H54 (cell line): ENCODE results near the gene MFSD8.
A peak's percentile ranks its signal among the peaks of the same experiment; 100 is the strongest.

ENCODE experiments used
- DNase-seq: peaks from one replicate; pipeline ENCODE4 v3.0.0; 2011; ENCODE audit warnings: low spot score, mixed read lengths; ENCODE audit not compliant: insufficient read length
- FAIRE-seq: peaks from 3 replicates; lab custom pipeline; 2011; peaks lifted over from hg19 to GRCh38; lab: Jason Lieb, UNC
- POLR2A ChIP-seq: IDR thresholded peaks from 2 replicates; pipeline ENCODE4 v1.6.1; 2011; ENCODE audit warnings: low read depth, mild to moderate bottlenecking, low read length

Gene MFSD8

DNA sequence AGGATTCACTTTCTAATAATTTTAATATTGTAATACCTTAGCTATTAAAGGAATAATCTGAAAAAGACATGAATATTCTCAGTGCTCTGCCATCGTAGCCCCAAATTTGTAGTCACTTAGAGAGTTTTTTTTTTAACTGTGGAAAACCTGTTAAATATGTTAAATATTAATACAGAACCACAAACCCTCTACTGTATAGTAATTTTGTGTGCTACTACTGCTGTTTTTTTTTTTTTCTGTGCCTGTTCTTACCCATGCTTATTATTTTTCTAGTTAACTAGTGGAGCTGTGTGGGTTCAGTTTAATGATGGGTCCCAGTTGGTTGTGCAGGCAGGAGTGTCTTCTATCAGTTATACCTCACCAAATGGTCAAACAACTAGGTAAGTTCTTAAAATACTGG lies 68.4 kb downstream of the MFSD8 start:
- DNase-seq (no peak), FAIRE-seq (no peak)
- TF ChIP-seq POLR2A: no peak

DNA sequence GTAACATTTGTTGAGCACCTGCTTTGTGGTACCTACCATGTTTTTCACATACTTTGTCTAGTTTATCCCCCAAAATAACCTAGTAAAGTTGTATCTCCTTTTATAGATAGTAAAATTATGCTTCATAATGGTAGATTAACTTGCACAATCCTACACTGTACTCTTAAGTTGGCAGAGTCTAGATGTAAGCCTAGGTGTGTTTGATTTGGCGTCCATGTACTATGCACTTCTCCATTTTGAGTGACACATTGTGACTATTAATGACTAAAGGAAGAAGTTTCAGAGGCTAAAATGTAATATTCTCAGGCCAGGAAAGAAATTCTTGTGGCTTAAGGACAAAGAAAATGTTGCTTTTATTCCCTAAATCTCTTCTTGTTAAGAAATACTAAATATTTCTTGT lies 68.9 kb downstream of the MFSD8 start:
- FAIRE-seq: no peak
- no peak for DNase-seq
- TF ChIP-seq POLR2A: no peak

DNA sequence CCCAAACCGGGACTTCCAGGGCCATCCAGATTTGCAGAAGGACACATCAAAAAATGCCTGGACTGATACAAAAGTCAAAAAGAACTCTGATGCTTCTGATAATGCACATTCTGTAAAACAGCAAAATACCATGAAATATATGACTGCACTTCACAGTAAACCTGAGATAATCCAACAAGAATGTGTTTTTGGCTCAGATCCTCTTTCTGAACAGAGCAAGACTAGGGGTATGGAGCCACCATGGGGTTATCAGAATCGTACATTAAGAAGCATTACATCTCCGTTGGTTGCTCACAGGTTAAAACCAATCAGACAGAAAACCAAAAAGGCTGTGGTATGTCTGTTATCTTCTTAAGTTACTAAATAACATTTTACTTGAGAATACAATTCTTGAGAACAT lies 75.1 kb downstream of the MFSD8 start:
- FAIRE-seq: no peak
- TF ChIP-seq POLR2A: no peak
- DNase-seq: no peak

DNA sequence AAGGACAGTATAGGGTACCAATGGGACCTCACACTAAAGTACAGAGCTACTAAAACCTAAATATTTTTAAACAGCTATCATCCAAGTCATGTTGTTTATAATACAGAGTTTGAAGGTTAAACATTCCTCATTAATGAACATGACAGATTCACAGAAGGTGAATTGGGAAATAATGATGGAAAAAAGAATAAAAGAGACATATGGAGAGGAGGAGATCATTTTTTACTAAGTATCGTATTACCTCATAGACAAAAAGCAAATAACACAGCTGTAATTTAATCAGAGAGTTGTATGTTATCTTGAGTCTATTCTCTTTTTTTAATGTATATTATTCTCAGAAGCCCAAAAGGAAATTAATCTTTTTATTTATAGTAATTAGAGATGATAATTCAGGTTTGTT lies 76.4 kb downstream of the MFSD8 start:
- FAIRE-seq: no peak
- no peak for DNase-seq
- no peak for TF ChIP-seq POLR2A

DNA sequence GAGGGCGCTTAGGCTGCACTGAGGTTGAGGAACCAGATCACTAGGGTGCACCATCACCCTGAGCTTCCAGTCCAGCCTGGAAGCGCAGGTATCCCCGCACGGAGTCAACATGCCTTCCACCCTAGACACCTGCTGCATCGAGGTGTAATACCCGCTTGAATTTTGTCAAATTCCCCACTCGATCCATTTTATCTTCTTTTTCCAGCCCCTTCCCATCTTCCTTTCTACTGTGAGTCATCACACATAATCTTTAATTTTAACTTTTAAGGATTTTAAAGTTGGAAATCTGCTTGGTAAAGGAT lies 83.5 kb downstream of the MFSD8 start:
- peak; percentile 89 for FAIRE-seq
- no peak for DNase-seq
- no peak for TF ChIP-seq POLR2A

DNA sequence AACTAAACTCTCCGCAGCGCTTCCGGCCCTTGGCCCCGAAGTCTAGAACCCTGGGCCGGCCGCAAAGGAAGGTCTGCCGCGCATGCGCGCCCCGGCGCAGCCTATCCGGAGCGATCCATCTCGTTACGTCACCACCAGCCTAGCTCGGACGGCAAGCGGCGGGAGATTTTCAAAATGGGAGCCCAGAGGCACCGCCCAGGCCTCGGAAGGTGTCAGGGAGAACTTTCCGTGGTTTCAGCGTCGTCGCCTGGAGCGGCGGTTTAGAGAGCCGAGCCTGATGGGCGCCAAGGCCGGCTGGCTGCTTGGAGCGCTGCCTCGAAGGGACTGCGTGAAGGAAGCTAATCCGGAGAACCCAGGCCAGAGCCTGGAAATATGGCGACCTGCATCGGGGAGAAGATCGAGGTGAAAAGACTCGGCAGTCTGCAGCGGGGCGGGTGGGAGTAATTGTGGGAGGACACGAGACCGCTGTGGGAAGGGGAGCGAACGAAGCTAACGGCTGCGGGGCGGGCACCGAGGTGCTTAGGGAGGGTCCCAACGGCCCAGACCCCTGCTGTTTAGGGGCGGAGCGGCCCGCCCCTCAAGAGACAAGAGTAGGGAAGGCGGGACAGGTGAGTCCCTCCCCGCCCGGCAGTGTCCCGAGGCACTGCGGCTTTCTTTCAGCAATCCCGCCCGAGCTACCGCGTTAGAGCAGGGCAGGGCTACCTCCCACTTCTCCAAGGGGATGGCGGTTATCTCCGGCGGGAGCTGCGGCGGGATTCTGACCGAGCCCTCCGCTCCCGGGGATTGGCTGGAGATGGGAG lies 84.0 kb downstream of the MFSD8 start, which contains the start of gene PLK4:
PLK4 (plus strand) TSS at position 131 of the 800 bp plus-strand sequence; CDS start at position 373, 242 bp downstream.
- DNase-seq: peak; percentile 73
- FAIRE-seq: peak; percentile 84
- peak; percentile 63 for TF ChIP-seq POLR2A

DNA sequence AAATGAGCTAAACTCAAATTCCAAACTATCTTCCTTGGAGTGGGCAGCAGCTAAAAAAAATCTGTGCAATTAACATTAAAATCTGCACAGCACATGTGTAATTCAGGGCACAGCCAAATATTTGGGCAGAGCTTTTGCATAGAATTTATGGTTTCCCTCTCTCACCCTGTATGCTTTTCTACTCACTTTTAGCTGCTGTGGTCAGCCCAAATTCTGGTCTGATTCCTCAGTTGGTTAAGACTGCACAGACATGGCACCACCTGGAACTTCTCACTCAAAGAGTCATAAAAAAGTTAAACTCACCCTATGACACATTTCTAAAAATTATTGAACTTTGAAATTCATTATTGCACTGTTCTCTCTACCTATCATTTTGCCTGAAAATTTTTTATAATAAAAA lies 89.2 kb downstream of the MFSD8 start:
- TF ChIP-seq POLR2A: no peak
- FAIRE-seq (no peak), DNase-seq (no peak)

DNA sequence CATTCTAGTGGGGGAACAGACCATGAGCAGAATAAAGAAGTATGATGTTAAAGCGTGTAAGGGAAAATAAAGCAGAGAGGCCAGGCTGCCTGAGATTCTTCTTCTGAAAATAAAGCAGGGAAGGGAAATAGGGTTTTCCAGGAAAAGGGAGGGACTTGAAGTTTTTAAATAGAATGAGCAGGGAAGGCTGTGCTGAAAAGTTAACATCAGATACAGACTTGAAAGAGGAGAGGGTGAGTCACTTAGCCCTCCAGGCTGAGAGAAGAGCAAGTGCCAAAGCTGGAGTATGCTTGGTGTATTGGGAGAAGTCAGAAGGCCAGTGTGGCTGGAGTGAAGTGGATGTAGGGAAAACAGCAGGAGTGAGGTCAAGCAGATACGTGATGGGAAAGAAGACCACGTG lies 94.3 kb downstream of the MFSD8 start:
- TF ChIP-seq POLR2A: no peak
- FAIRE-seq (peak; percentile 91), DNase-seq (peak; percentile 5)

DNA sequence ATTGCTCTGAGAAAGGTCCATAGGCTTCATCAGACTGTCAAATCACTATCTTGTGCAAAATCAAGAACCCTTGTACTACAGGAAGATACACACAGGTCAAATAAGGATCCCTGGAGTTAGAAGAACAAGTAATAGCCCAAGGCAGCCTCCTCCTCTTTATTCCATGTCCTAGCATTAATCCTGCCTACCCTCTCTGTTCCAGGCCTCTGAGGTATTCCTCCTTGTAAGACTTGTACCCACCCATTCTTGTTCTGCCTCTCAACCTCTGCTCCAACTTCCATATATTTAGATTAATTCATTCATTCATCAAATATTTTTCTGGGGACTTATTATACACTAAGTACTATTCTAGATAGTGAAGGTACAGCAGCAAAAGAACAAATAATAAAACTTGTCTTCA lies 94.7 kb downstream of the MFSD8 start:
- TF ChIP-seq POLR2A: no peak
- DNase-seq (no peak), FAIRE-seq (no peak)

DNA sequence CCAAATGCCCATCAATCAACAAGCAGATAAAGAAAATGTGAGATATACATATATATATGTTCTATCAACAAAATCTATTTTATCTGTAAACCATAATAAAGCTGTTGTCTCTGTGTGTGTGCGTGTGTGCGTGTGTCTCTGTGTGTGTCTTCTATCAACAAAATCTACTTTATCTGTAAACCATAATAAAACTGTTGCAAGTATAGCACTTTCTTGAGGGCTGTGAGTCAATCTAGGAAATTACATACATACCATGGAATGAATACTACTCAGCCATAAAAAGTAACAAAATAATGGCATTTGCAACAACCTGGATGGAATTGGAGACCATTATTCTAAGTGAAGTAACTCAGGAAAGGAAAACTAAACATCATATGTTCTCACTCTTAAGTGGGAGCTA lies 96.8 kb downstream of the MFSD8 start:
- no peak for TF ChIP-seq POLR2A
- no peak for FAIRE-seq
- no peak for DNase-seq
